Breast epithelium (tissue), 3 donors: ENCODE data around the gene DDX56.

Experiments
- CTCF ChIP-seq, 3 donors: fragments of 450-650 bp; IDR thresholded peaks; one replicate each; pipeline ENCODE4 v1.5.1; 2016 to 2017; ENCODE audit warnings: antibody characterized with exemption in 3 of 3, mild to moderate bottlenecking in 3 of 3, moderate library complexity in 3 of 3
- POLR2A ChIP-seq: fragments of 450-650 bp; IDR thresholded peaks from one replicate; pipeline ENCODE4 v1.6.1; 2016; ENCODE audit warnings: antibody characterized with exemption, mild to moderate bottlenecking, moderate library complexity

- TF ChIP-seq CTCF (IDR thresholded peaks at IDR 0.05) (no peak), POLR2A (no peak)
Measured at GRCh38 chr7:44576228-44576627, 2.5 kb upstream of the DDX56 start.
